Liver (tissue), 3 donors: ENCODE data around the gene HLA-F.

Experiments used
- ATF3 ChIP-seq: IDR thresholded peaks from 2 replicates; pipeline ENCODE4 v1.6.1; 2016; ENCODE audit warnings: antibody characterized with exemption
- CTCF ChIP-seq: fragments of 150-350 bp; IDR thresholded peaks from 2 replicates; pipeline ENCODE4 v1.5.1; 2017; ENCODE audit warnings: improper control_type of control experiment, low read depth, low read length; ENCODE audit not compliant: missing input control
- FOXA2 ChIP-seq: IDR thresholded peaks from 2 replicates; pipeline ENCODE4 v1.6.1; 2016; ENCODE audit warnings: antibody characterized with exemption
- GABPA ChIP-seq, 2 donors: IDR thresholded peaks in 1 of 2; conservative IDR thresholded peaks in 1 of 2; 2 replicates each; pipeline ENCODE4 v1.6.1; 2016; ENCODE audit warnings: antibody characterized with exemption in 2 of 2, mild to moderate bottlenecking in 1 of 2, moderate library complexity in 1 of 2
- HNF4A ChIP-seq, 2 donors: conservative IDR thresholded peaks; 2 replicates each; pipeline ENCODE4 v1.6.1; 2016; ENCODE audit warnings: antibody characterized with exemption in 2 of 2, mild to moderate bottlenecking in 2 of 2
- JUND ChIP-seq, 2 donors: IDR thresholded peaks; 2 replicates each; pipeline ENCODE4 v1.6.1; 2016; ENCODE audit warnings: antibody characterized with exemption in 2 of 2
- MAX ChIP-seq: IDR thresholded peaks from 2 replicates; pipeline ENCODE4 v1.6.1; 2016; ENCODE audit warnings: antibody characterized with exemption
- NR2F2 ChIP-seq: IDR thresholded peaks from 2 replicates; pipeline ENCODE4 v1.6.1; 2016; ENCODE audit warnings: antibody characterized with exemption
- RAD21 ChIP-seq, 2 donors: IDR thresholded peaks; 2 replicates each; pipeline ENCODE4 v1.6.1; 2016; ENCODE audit warnings: antibody characterized with exemption in 2 of 2, mild to moderate bottlenecking in 2 of 2
- REST ChIP-seq: IDR thresholded peaks from 2 replicates; pipeline ENCODE4 v1.6.1; 2016; ENCODE audit warnings: antibody characterized with exemption, mild to moderate bottlenecking
- RXRA ChIP-seq, 2 donors: IDR thresholded peaks; 2 replicates each; pipeline ENCODE4 v1.6.1; 2017 to 2018; ENCODE audit warnings: antibody characterized with exemption in 2 of 2, mild to moderate bottlenecking in 1 of 2
- TAF1 ChIP-seq: conservative IDR thresholded peaks from 2 replicates; pipeline ENCODE4 v1.6.1; 2016; ENCODE audit warnings: antibody characterized with exemption, mild to moderate bottlenecking
- ZBTB33 ChIP-seq: IDR thresholded peaks from 2 replicates; pipeline ENCODE4 v1.6.1; 2016; ENCODE audit warnings: antibody characterized with exemption
- donor health status: healthy.
- donor health status: healthy.

- TF ChIP-seq CTCF (no peak), ATF3 (no peak), FOXA2 (no peak), TAF1 (no peak), NR2F2 (no peak), MAX (no peak), REST (no peak), RAD21 (IDR thresholded peaks at IDR 0.05) (no peak), ZBTB33 (no peak), JUND (IDR thresholded peaks at IDR 0.05) (no peak), GABPA (IDR thresholded peaks at IDR 0.05 in 1 of 2, conservative IDR thresholded peaks at IDR 0.05 in 1 of 2) (no peak), HNF4A (conservative IDR thresholded peaks at IDR 0.05) (no peak), RXRA (IDR thresholded peaks at IDR 0.05) (no peak)
Observed at GRCh38 chr6:29743025-29743424, 19.8 kb downstream of the HLA-F start.
